Measurements from ENCODE around the gene CHRNA5. TPM values are rescaled to one million over a fixed set of nuclear protein-coding genes. Genes with fewer than 3 reads are reported as not detected.

CHRNA5 gene
- polyA plus RNA-seq, 1 donor from 2014 or later = 6.8 TPM

GRCh38 chr15:78567531-78567930, 2.2 kb downstream of the CHRNA5 start:
- Histone ChIP-seq H3K27me3 (ENCODE audit: insufficient read depth, low read depth, low read length) (no peaks in the 10 kb centered on the region), H3K36me3 (ENCODE audit: insufficient read depth, low read length) (no peaks in the 10 kb centered on the region), H3K9ac (ENCODE audit: low read length) (no peak overlapping the region), H3K9me3 (ENCODE audit: low read length) (no peaks in the 10 kb centered on the region), H3K9me2 (ENCODE audit: insufficient read depth, low read length) (no peaks in the 10 kb centered on the region), H2AFZ (ENCODE audit: low read depth, low read length) (no peak overlapping the region), H3F3A (ENCODE audit: insufficient read depth, low read length, poor library complexity, severe bottlenecking) (no peaks in the 10 kb centered on the region), H3K4me2 (ENCODE audit: low read length) (no peak overlapping the region), H3K79me2 (replicated peaks; ENCODE audit: insufficient read depth, low read length) (peaks cover 20% of the 10 kb centered on the region), H4K20me1 (ENCODE audit: insufficient read depth) (no peaks in the 10 kb centered on the region), H3K4me3 (ENCODE audit: low read length) (no peak overlapping the region), H3K27ac (ENCODE audit: low read length) (no peak overlapping the region)
- TF ChIP-seq TAF1 (IDR thresholded peaks at IDR 0.05; ENCODE audit: low read depth) (no peak), RAD21 (conservative IDR thresholded peaks at IDR 0.05) (no peak), CTCF (IDR thresholded peaks at IDR 0.05; ENCODE audit: poor library complexity, severe bottlenecking) (no peak), EZH2 (IDR thresholded peaks at IDR 0.05; ENCODE audit: borderline replicate concordance, insufficient read depth, low read length, poor library complexity, severe bottlenecking) (no peak), MXI1 (conservative IDR thresholded peaks at IDR 0.05; ENCODE audit: poor library complexity, severe bottlenecking) (no peak), POLR2AphosphoS5 (IDR thresholded peaks at IDR 0.05) (no peak), REST (IDR thresholded peaks at IDR 0.05; ENCODE audit: borderline replicate concordance) (no peak), EP300 (conservative IDR thresholded peaks at IDR 0.05; ENCODE audit: poor library complexity, severe bottlenecking) (no peak), SMC3 (conservative IDR thresholded peaks at IDR 0.05; ENCODE audit: poor library complexity) (no peak)

GRCh38 chr15:78570710-78571109, 5.4 kb downstream of the CHRNA5 start:
- TF ChIP-seq EZH2 (IDR thresholded peaks at IDR 0.05; ENCODE audit: borderline replicate concordance, insufficient read depth, low read length, poor library complexity, severe bottlenecking) (no peak), POLR2AphosphoS5 (IDR thresholded peaks at IDR 0.05) (no peak), MXI1 (conservative IDR thresholded peaks at IDR 0.05; ENCODE audit: poor library complexity, severe bottlenecking) (no peak), SMC3 (conservative IDR thresholded peaks at IDR 0.05; ENCODE audit: poor library complexity) (no peak), RAD21 (conservative IDR thresholded peaks at IDR 0.05) (no peak), REST (IDR thresholded peaks at IDR 0.05; ENCODE audit: borderline replicate concordance) (no peak), CTCF (IDR thresholded peaks at IDR 0.05; ENCODE audit: poor library complexity, severe bottlenecking) (no peak), TAF1 (IDR thresholded peaks at IDR 0.05; ENCODE audit: low read depth) (no peak), EP300 (conservative IDR thresholded peaks at IDR 0.05; ENCODE audit: poor library complexity, severe bottlenecking) (no peak)
- no peaks in the 10 kb centered on the region for H3K27me3 ChIP-seq (ENCODE audit: insufficient read depth, low read depth, low read length)
- H3K9ac ChIP-seq (ENCODE audit: low read length) = no peak overlapping the region
- H3K27ac ChIP-seq (ENCODE audit: low read length) = no peak overlapping the region
- H2AFZ ChIP-seq (ENCODE audit: low read depth, low read length) = no peak overlapping the region
- no peaks in the 10 kb centered on the region for H3K36me3 ChIP-seq (ENCODE audit: insufficient read depth, low read length)
- H3K79me2 ChIP-seq (replicated peaks; ENCODE audit: insufficient read depth, low read length) = peaks cover 20% of the 10 kb centered on the region
- H3K4me3 ChIP-seq (ENCODE audit: low read length) = no peak overlapping the region
- no peaks in the 10 kb centered on the region for H3K9me3 ChIP-seq (ENCODE audit: low read length)
- no peaks in the 10 kb centered on the region for H4K20me1 ChIP-seq (ENCODE audit: insufficient read depth)
- no peaks in the 10 kb centered on the region for H3K9me2 ChIP-seq (ENCODE audit: insufficient read depth, low read length)
- no peaks in the 10 kb centered on the region for H3F3A ChIP-seq (ENCODE audit: insufficient read depth, low read length, poor library complexity, severe bottlenecking)
- H3K4me2 ChIP-seq (ENCODE audit: low read length) = no peak overlapping the region
